Fibroblast of upper back skin (primary cell): ENCODE measurements around the gene ZFYVE27.

ENCODE experiments used
- DNase-seq: peaks from one replicate; pipeline ENCODE4 v3.0.0-alpha.2; 2013

Gene ZFYVE27

GRCh38 chr10:97714401-97715258 is 22.3 kb upstream of the ZFYVE27 start:
- DNase-seq, result peak; percentile 73

GRCh38 chr10:97715259-97715874 is 21.6 kb upstream of the ZFYVE27 start:
- no peak for DNase-seq

- DNase-seq, result no peak
These were observed 19.3 kb upstream of the ZFYVE27 start for GRCh38 chr10:97717627-97718026.

- DNase-seq, result no peak
These were observed 18.8 kb upstream of the ZFYVE27 start for GRCh38 chr10:97718178-97718577.

- DNase-seq, result no peak
These were observed 18.2 kb upstream of the ZFYVE27 start for GRCh38 chr10:97718659-97719142.

- no peak for DNase-seq
These were observed 17.3 kb upstream of the ZFYVE27 start for GRCh38 chr10:97719602-97720001.

GRCh38 chr10:97721871-97722780 is 14.8 kb upstream of the ZFYVE27 start:
- DNase-seq, result no peak

- DNase-seq, result no peak
These were observed 13.9 kb upstream of the ZFYVE27 start for GRCh38 chr10:97723001-97723400.

- peak; percentile 44 for DNase-seq
These were observed 12.5 kb upstream of the ZFYVE27 start for GRCh38 chr10:97724341-97724941.

- DNase-seq, result peak; percentile 75
These were observed 10.2 kb upstream of the ZFYVE27 start for GRCh38 chr10:97726636-97727178.

- DNase-seq, result no peak
These were observed 7.9 kb upstream of the ZFYVE27 start for GRCh38 chr10:97729014-97729413.

GRCh38 chr10:97731346-97732051 is 5.4 kb upstream of the ZFYVE27 start:
- DNase-seq, result peak; percentile 79

- DNase-seq, result no peak
These were observed 4.9 kb upstream of the ZFYVE27 start for GRCh38 chr10:97732052-97732359.

GRCh38 chr10:97733256-97733655 is 3.7 kb upstream of the ZFYVE27 start:
- DNase-seq, result no peak

GRCh38 chr10:97734021-97734420 is 2.9 kb upstream of the ZFYVE27 start:
- no peak for DNase-seq

GRCh38 chr10:97736403-97736901 is 476 bp upstream of the ZFYVE27 start:
- no peak for DNase-seq

- no peak for DNase-seq
These were observed 890 bp downstream of the ZFYVE27 start for GRCh38 chr10:97737770-97738265.

GRCh38 chr10:97738616-97739015 is 1.7 kb downstream of the ZFYVE27 start:
- DNase-seq, result no peak

GRCh38 chr10:97740613-97741012 is 3.7 kb downstream of the ZFYVE27 start:
- DNase-seq, result no peak

GRCh38 chr10:97743169-97743943 is 6.4 kb downstream of the ZFYVE27 start:
- DNase-seq, result no peak
